ENCODE results near the gene ST6GALNAC2.

- TF ChIP-seq CTCF (optimal IDR thresholded peaks at IDR 0.05 in 1 of 3, IDR thresholded peaks at IDR 0.05 in 1 of 3, conservative IDR thresholded peaks at IDR 0.05 in 1 of 3; ENCODE audit: extremely low read depth in 1 of 3, insufficient read depth in 2 of 3, low read length in 3 of 3): no peak
- TF ChIP-seq EZH2 (IDR thresholded peaks at IDR 0.05; ENCODE audit: low read length): no peak
Measured at GRCh38 chr17:76579281-76579680, 6.4 kb downstream of the ST6GALNAC2 start.
